ENCODE measurements around the gene LTO1.

DNA sequence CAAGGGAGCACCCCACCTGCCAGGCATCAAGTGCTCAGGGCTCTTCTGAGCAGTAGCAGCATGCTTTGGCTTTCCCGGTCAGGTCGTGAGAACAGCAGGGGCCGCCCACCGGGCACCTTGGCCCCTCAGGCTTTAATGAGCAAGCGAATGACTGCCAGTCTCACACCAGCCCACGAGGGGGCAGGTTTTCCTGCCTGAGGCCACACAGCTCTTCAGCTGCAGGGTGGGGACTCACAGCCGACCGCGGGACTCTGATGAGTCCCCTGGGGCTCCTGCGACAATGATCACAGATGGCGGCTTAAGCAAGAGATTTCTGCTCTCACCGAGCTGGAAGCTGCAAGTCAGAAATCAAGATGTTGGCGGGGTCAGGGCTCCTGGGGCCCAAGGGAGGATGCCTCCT lies 43.0 kb upstream of the LTO1 start:
- TF ChIP-seq, protein P1, sequence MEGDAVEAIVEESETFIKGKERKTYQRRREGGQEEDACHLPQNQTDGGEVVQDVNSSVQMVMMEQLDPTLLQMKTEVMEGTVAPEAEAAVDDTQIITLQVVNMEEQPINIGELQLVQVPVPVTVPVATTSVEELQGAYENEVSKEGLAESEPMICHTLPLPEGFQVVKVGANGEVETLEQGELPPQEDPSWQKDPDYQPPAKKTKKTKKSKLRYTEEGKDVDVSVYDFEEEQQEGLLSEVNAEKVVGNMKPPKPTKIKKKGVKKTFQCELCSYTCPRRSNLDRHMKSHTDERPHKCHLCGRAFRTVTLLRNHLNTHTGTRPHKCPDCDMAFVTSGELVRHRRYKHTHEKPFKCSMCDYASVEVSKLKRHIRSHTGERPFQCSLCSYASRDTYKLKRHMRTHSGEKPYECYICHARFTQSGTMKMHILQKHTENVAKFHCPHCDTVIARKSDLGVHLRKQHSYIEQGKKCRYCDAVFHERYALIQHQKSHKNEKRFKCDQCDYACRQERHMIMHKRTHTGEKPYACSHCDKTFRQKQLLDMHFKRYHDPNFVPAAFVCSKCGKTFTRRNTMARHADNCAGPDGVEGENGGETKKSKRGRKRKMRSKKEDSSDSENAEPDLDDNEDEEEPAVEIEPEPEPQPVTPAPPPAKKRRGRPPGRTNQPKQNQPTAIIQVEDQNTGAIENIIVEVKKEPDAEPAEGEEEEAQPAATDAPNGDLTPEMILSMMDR (IDR thresholded peaks at IDR 0.05; ENCODE audit: insufficient read depth, low read length) = no peak
- TF ChIP-seq POLR2AphosphoS5 (IDR thresholded peaks at IDR 0.05; ENCODE audit: low read depth) (no peak), GABPA (IDR thresholded peaks at IDR 0.05; ENCODE audit: low read depth) (no peak)
- TF ChIP-seq, protein P2, sequence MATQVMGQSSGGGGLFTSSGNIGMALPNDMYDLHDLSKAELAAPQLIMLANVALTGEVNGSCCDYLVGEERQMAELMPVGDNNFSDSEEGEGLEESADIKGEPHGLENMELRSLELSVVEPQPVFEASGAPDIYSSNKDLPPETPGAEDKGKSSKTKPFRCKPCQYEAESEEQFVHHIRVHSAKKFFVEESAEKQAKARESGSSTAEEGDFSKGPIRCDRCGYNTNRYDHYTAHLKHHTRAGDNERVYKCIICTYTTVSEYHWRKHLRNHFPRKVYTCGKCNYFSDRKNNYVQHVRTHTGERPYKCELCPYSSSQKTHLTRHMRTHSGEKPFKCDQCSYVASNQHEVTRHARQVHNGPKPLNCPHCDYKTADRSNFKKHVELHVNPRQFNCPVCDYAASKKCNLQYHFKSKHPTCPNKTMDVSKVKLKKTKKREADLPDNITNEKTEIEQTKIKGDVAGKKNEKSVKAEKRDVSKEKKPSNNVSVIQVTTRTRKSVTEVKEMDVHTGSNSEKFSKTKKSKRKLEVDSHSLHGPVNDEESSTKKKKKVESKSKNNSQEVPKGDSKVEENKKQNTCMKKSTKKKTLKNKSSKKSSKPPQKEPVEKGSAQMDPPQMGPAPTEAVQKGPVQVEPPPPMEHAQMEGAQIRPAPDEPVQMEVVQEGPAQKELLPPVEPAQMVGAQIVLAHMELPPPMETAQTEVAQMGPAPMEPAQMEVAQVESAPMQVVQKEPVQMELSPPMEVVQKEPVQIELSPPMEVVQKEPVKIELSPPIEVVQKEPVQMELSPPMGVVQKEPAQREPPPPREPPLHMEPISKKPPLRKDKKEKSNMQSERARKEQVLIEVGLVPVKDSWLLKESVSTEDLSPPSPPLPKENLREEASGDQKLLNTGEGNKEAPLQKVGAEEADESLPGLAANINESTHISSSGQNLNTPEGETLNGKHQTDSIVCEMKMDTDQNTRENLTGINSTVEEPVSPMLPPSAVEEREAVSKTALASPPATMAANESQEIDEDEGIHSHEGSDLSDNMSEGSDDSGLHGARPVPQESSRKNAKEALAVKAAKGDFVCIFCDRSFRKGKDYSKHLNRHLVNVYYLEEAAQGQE (IDR thresholded peaks at IDR 0.05; ENCODE audit: insufficient replicate concordance, low read depth) = no peak

Data from HL-60 (cell line).